HEK293 (cell line): Measurements from ENCODE around the gene MRPL39.

Source experiments
- CTCF ChIP-seq: fragments of 450-650 bp; formaldehyde crosslinking; IDR thresholded peaks from 2 replicates; pipeline ENCODE4 v1.5.1; 2016; ENCODE audit warnings: missing biosample characterization, missing genetic modification characterization
- ZBTB21 ChIP-seq: fragments of 450-650 bp; formaldehyde crosslinking; IDR thresholded peaks from 2 replicates; pipeline ENCODE4 v1.5.1; 2017; ENCODE audit warnings: missing biosample characterization, missing genetic modification characterization
- ZEB2 ChIP-seq: fragments of 450-650 bp; formaldehyde crosslinking; IDR thresholded peaks from 2 replicates; pipeline ENCODE4 v1.5.1; 2016; ENCODE audit warnings: missing biosample characterization, missing genetic modification characterization
- ZNF335 ChIP-seq: fragments of 450-650 bp; formaldehyde crosslinking; conservative IDR thresholded peaks from 2 replicates; pipeline ENCODE4 v1.5.1; 2016; ENCODE audit warnings: missing biosample characterization, missing genetic modification characterization
- ZNF416 ChIP-seq: fragments of 450-650 bp; formaldehyde crosslinking; IDR thresholded peaks from 2 replicates; pipeline ENCODE4 v1.5.1; 2016; ENCODE audit warnings: missing biosample characterization, missing genetic modification characterization

GRCh38 chr21:25564349-25564948 lies 42.8 kb downstream of the MRPL39 start:
- TF ChIP-seq ZBTB21 (tag by site-specific recombination) (no peak), ZNF335 (tag by site-specific recombination) (no peak), CTCF (tag by site-specific recombination) (no peak), ZNF416 (no peak), ZEB2 (no peak)
